PFSK-1 (cell line): ENCODE data around the gene SMIM43.

Experiments
- POLR2AphosphoS5 ChIP-seq: IDR thresholded peaks from 2 replicates; pipeline ENCODE4 v1.6.1; 2012; ENCODE audit warnings: low read depth, mild to moderate bottlenecking, control low read depth, low read length, moderate library complexity
- TAF1 ChIP-seq: IDR thresholded peaks from 2 replicates; pipeline ENCODE4 v1.6.1; 2012; ENCODE audit warnings: low read length, control low read depth, borderline replicate concordance; ENCODE audit not compliant: insufficient read depth

GRCh38 chr4:121811122-121811521 is 46.2 kb upstream of the SMIM43 start:
- TF ChIP-seq POLR2AphosphoS5 (no peak), TAF1 (no peak)
